Measurements from ENCODE around the gene COQ5. TPM values are rescaled to one million over a fixed set of nuclear protein-coding genes. Genes with fewer than 3 reads are reported as not detected.
A peak's percentile ranks its signal among the peaks of the same experiment; 100 is the strongest.

The COQ5 gene
- total RNA-seq, 1 experiment from 2014 or later = 31.5 TPM

GRCh38 chr12:120465756-120466155 lies 63.2 kb downstream of the COQ5 start:
- H3K4me3 ChIP-seq (ENCODE audit: low read length) = no peak overlapping the region
- no peaks in the 10 kb centered on the region for H3K9me2 ChIP-seq (replicated peaks; ENCODE audit: insufficient read depth, low read length)
- H3K27me3 ChIP-seq (ENCODE audit: low read length) = no peaks in the 10 kb centered on the region
- H4K20me1 ChIP-seq (ENCODE audit: insufficient read depth, low read depth, low read length) = peaks cover 48% of the 10 kb centered on the region
- no peak overlapping the region for H2AFZ ChIP-seq (ENCODE audit: low read length)
- peaks cover 65% of the 10 kb centered on the region for H3K79me2 ChIP-seq (ENCODE audit: low read length)
- H3K4me2 ChIP-seq (ENCODE audit: low read depth, low read length, poor library complexity, severe bottlenecking) = no peak overlapping the region
- no peak overlapping the region for H3K27ac ChIP-seq (ENCODE audit: low read length)
- H3K9me3 ChIP-seq (ENCODE audit: low read length) = no peaks in the 10 kb centered on the region
- H3K4me1 ChIP-seq (ENCODE audit: low read length) = peaks cover 31% of the 10 kb centered on the region
- H3K9ac ChIP-seq (ENCODE audit: low read length) = no peak overlapping the region; the same call in 1 of the 2 replicates
- no peak for DNase-seq
- peaks cover 60% of the 10 kb centered on the region for H3K36me3 ChIP-seq (ENCODE audit: insufficient read depth, low read length)

GRCh38 chr12:120463712-120464111 lies 65.2 kb downstream of the COQ5 start:
- Histone ChIP-seq H3K9me2 (replicated peaks; ENCODE audit: insufficient read depth, low read length) (no peaks in the 10 kb centered on the region), H3K79me2 (ENCODE audit: low read length) (peaks cover 58% of the 10 kb centered on the region), H3K4me2 (ENCODE audit: low read depth, low read length, poor library complexity, severe bottlenecking) (no peak overlapping the region), H3K27ac (ENCODE audit: low read length) (no peak overlapping the region), H3K27me3 (ENCODE audit: low read length) (no peaks in the 10 kb centered on the region), H3K9ac (ENCODE audit: low read length) (no peak overlapping the region), H4K20me1 (ENCODE audit: insufficient read depth, low read depth, low read length) (peaks cover 45% of the 10 kb centered on the region), H2AFZ (ENCODE audit: low read length) (no peak overlapping the region), H3K4me1 (ENCODE audit: low read length) (peaks cover 24% of the 10 kb centered on the region), H3K4me3 (ENCODE audit: low read length) (no peak overlapping the region), H3K9me3 (ENCODE audit: low read length) (no peaks in the 10 kb centered on the region), H3K36me3 (ENCODE audit: insufficient read depth, low read length) (peaks cover 68% of the 10 kb centered on the region)
- DNase-seq = no peak

- H3K4me3 ChIP-seq (ENCODE audit: low read length) = no peak overlapping the region
- no peak overlapping the region for H3K4me2 ChIP-seq (ENCODE audit: low read depth, low read length, poor library complexity, severe bottlenecking)
- H3K79me2 ChIP-seq (ENCODE audit: low read length) = peaks cover 42% of the 10 kb centered on the region
- H3K27me3 ChIP-seq (ENCODE audit: low read length) = no peaks in the 10 kb centered on the region
- H2AFZ ChIP-seq (ENCODE audit: low read length) = no peak overlapping the region
- H3K36me3 ChIP-seq (ENCODE audit: insufficient read depth, low read length) = peaks cover 68% of the 10 kb centered on the region
- H3K9me3 ChIP-seq (ENCODE audit: low read length) = no peaks in the 10 kb centered on the region
- H3K9ac ChIP-seq (ENCODE audit: low read length) = no peak overlapping the region
- H4K20me1 ChIP-seq (ENCODE audit: insufficient read depth, low read depth, low read length) = peaks cover 30% of the 10 kb centered on the region
- H3K27ac ChIP-seq (ENCODE audit: low read length) = no peak overlapping the region
- DNase-seq = no peak
- H3K4me1 ChIP-seq (ENCODE audit: low read length) = peaks cover 12% of the 10 kb centered on the region; the same call in 1 of the 2 replicates
- H3K9me2 ChIP-seq (replicated peaks; ENCODE audit: insufficient read depth, low read length) = no peaks in the 10 kb centered on the region
These were observed 66.8 kb downstream of the COQ5 start for GRCh38 chr12:120462099-120462640.

- Histone ChIP-seq H3K27me3 (ENCODE audit: low read length) (no peaks in the 10 kb centered on the region), H2AFZ (ENCODE audit: low read length) (no peak overlapping the region), H4K20me1 (ENCODE audit: insufficient read depth, low read depth, low read length) (peaks cover 10% of the 10 kb centered on the region; the same call in 1 of the 2 replicates), H3K9me2 (replicated peaks; ENCODE audit: insufficient read depth, low read length) (no peaks in the 10 kb centered on the region), H3K27ac (ENCODE audit: low read length) (no peak overlapping the region), H3K79me2 (ENCODE audit: low read length) (peaks cover 22% of the 10 kb centered on the region), H3K4me2 (ENCODE audit: low read depth, low read length, poor library complexity, severe bottlenecking) (no peak overlapping the region), H3K9me3 (ENCODE audit: low read length) (no peaks in the 10 kb centered on the region), H3K4me1 (ENCODE audit: low read length) (no peaks in the 10 kb centered on the region), H3K36me3 (ENCODE audit: insufficient read depth, low read length) (peaks cover 62% of the 10 kb centered on the region), H3K4me3 (ENCODE audit: low read length) (no peak overlapping the region), H3K9ac (ENCODE audit: low read length) (no peak overlapping the region)
- no peak for DNase-seq
These were observed 68.8 kb downstream of the COQ5 start for GRCh38 chr12:120460157-120460556.

- peaks cover 5% of the 10 kb centered on the region; the same call in 1 of the 2 replicates for H4K20me1 ChIP-seq (ENCODE audit: insufficient read depth, low read depth, low read length)
- H3K9me2 ChIP-seq (replicated peaks; ENCODE audit: insufficient read depth, low read length) = no peaks in the 10 kb centered on the region
- H3K27me3 ChIP-seq (ENCODE audit: low read length) = no peaks in the 10 kb centered on the region
- no peak overlapping the region for H3K4me3 ChIP-seq (ENCODE audit: low read length)
- H3K79me2 ChIP-seq (ENCODE audit: low read length) = peaks cover 6% of the 10 kb centered on the region
- no peak overlapping the region for H2AFZ ChIP-seq (ENCODE audit: low read length)
- DNase-seq = peak; percentile 74
- H3K4me1 ChIP-seq (ENCODE audit: low read length) = no peaks in the 10 kb centered on the region
- no peak overlapping the region for H3K9ac ChIP-seq (ENCODE audit: low read length)
- H3K36me3 ChIP-seq (ENCODE audit: insufficient read depth, low read length) = peaks cover 41% of the 10 kb centered on the region
- no peak overlapping the region for H3K4me2 ChIP-seq (ENCODE audit: low read depth, low read length, poor library complexity, severe bottlenecking)
- H3K27ac ChIP-seq (ENCODE audit: low read length) = no peak overlapping the region
- H3K9me3 ChIP-seq (ENCODE audit: low read length) = no peaks in the 10 kb centered on the region
These were observed 71.8 kb downstream of the COQ5 start for GRCh38 chr12:120457133-120457532.

- no peak for DNase-seq
- Histone ChIP-seq H3K9me2 (replicated peaks; ENCODE audit: insufficient read depth, low read length) (no peaks in the 10 kb centered on the region), H3K4me3 (ENCODE audit: low read length) (no peak overlapping the region), H3K9ac (ENCODE audit: low read length) (no peak overlapping the region), H3K4me2 (ENCODE audit: low read depth, low read length, poor library complexity, severe bottlenecking) (no peak overlapping the region), H3K9me3 (ENCODE audit: low read length) (no peaks in the 10 kb centered on the region), H3K36me3 (ENCODE audit: insufficient read depth, low read length) (peaks cover 32% of the 10 kb centered on the region), H3K79me2 (ENCODE audit: low read length) (peaks cover 12% of the 10 kb centered on the region), H3K4me1 (ENCODE audit: low read length) (no peaks in the 10 kb centered on the region), H4K20me1 (ENCODE audit: insufficient read depth, low read depth, low read length) (peaks cover 5% of the 10 kb centered on the region; the same call in 1 of the 2 replicates), H2AFZ (ENCODE audit: low read length) (no peak overlapping the region), H3K27ac (ENCODE audit: low read length) (no peak overlapping the region), H3K27me3 (ENCODE audit: low read length) (no peaks in the 10 kb centered on the region)
These were observed 73.7 kb downstream of the COQ5 start for GRCh38 chr12:120455302-120455701.

- Histone ChIP-seq H3K27ac (ENCODE audit: low read length) (no peak overlapping the region), H3K9ac (ENCODE audit: low read length) (no peak overlapping the region), H3K9me3 (ENCODE audit: low read length) (no peaks in the 10 kb centered on the region), H3K4me2 (ENCODE audit: low read depth, low read length, poor library complexity, severe bottlenecking) (no peak overlapping the region), H3K9me2 (replicated peaks; ENCODE audit: insufficient read depth, low read length) (no peaks in the 10 kb centered on the region), H3K79me2 (ENCODE audit: low read length) (peaks cover 23% of the 10 kb centered on the region), H2AFZ (ENCODE audit: low read length) (no peak overlapping the region), H3K4me1 (ENCODE audit: low read length) (no peaks in the 10 kb centered on the region), H3K27me3 (ENCODE audit: low read length) (no peaks in the 10 kb centered on the region), H3K4me3 (ENCODE audit: low read length) (no peak overlapping the region), H3K36me3 (ENCODE audit: insufficient read depth, low read length) (peaks cover 31% of the 10 kb centered on the region), H4K20me1 (ENCODE audit: insufficient read depth, low read depth, low read length) (peaks cover 5% of the 10 kb centered on the region; the same call in 1 of the 2 replicates)
- DNase-seq = peak; percentile 76
These were observed 75.0 kb downstream of the COQ5 start for GRCh38 chr12:120453977-120454376.
